H1 (cell line): ENCODE data around the gene PODN. TPM values are rescaled to one million over a fixed set of nuclear protein-coding genes. Genes with fewer than 3 reads are reported as not detected.

Source experiments
- CTCF ChIA-PET: fragments of 300-600 bp; sonication (Branson Sonifier 250); formaldehyde crosslinking; loops from one replicate; lab custom pipeline; 2021; ENCODE audit not compliant: partially characterized antibody; lab: Charles Lee
- POLR2A ChIA-PET: fragments of 300-600 bp; sonication (Branson Sonifier 250); formaldehyde crosslinking; loops from one replicate; lab custom pipeline; 2021; ENCODE audit warnings: inconsistent platforms; ENCODE audit not compliant: partially characterized antibody; lab: Charles Lee
- DNase-seq, 2 experiments: peaks; one replicate each; pipeline versions ENCODE4 v3.0.0 to v3.0.0-alpha.2; 2010 to 2022; ENCODE audit warnings: low spot score in 2 of 2, low read depth in 1 of 2, mixed read lengths in 1 of 2
- FAIRE-seq: peaks from 2 replicates; lab custom pipeline; 2011; peaks lifted over from hg19 to GRCh38; lab: Jason Lieb, UNC
- H2AFZ ChIP-seq: 2 replicates; pipeline ENCODE4 v1.8.1; 2012; ENCODE audit warnings: low read length, inconsistent platforms
- H2AK5ac ChIP-seq: 2 replicates; pipeline ENCODE4 v1.6.1; 2013; ENCODE audit warnings: low read depth, low read length
- H2BK120ac ChIP-seq: replicated peaks from 2 replicates; pipeline ENCODE3; 2013; ENCODE audit warnings: low read depth, low read length, inconsistent platforms
- H2BK12ac ChIP-seq: 2 replicates; pipeline ENCODE4 v1.6.1; 2013; ENCODE audit warnings: low read depth, low read length
- H2BK15ac ChIP-seq: 2 replicates; pipeline ENCODE4 v1.6.1; 2013; ENCODE audit warnings: low read length
- H2BK20ac ChIP-seq: 2 replicates; pipeline ENCODE4 v1.6.1; 2013; ENCODE audit warnings: low read length
- H2BK5ac ChIP-seq: 2 replicates; pipeline ENCODE4 v1.6.1; 2013; ENCODE audit warnings: low read depth, low read length
- H3K14ac ChIP-seq: 2 replicates; pipeline ENCODE4 v1.6.1; 2013; ENCODE audit warnings: inconsistent platforms; ENCODE audit not compliant: insufficient read length
- H3K18ac ChIP-seq: 2 replicates; pipeline ENCODE4 v1.6.1; 2013; ENCODE audit warnings: low read length; ENCODE audit errors: extremely low read depth
- H3K23ac ChIP-seq: 2 replicates; pipeline ENCODE4 v1.6.1; 2013; ENCODE audit warnings: inconsistent platforms; ENCODE audit not compliant: insufficient read length
- H3K23me2 ChIP-seq: 2 replicates; pipeline ENCODE4 v1.6.1; 2013; ENCODE audit warnings: low read depth, low read length
- H3K27ac ChIP-seq: 2 replicates; pipeline ENCODE4 v1.6.1; 2011; ENCODE audit warnings: low read depth, low read length, inconsistent platforms
- H3K27me3 ChIP-seq, 4 experiments: replicated peaks in 1 of 4; 1 replicate in 1 of 4; 2 replicates in 3 of 4; pipeline versions ENCODE4 v1.6.1 to v1.8.1; 2011 to 2013; ENCODE audit warnings: low read length in 3 of 4, mild to moderate bottlenecking in 3 of 4, inconsistent platforms in 2 of 4, mixed read lengths in 2 of 4, moderate library complexity in 1 of 4; ENCODE audit not compliant: control insufficient read depth in 3 of 4, insufficient read depth in 3 of 4; ENCODE audit errors: extremely low read depth in 1 of 4
- H3K36me3 ChIP-seq, 4 experiments: 2 replicates each; pipeline versions ENCODE4 v1.6.1 to v1.8.1; 2011 to 2013; ENCODE audit warnings: mild to moderate bottlenecking in 4 of 4, low read length in 3 of 4, moderate library complexity in 2 of 4, control low read depth in 1 of 4, inconsistent platforms in 1 of 4; ENCODE audit not compliant: insufficient read depth in 4 of 4, control insufficient read depth in 2 of 4
- H3K4ac ChIP-seq: replicated peaks from 2 replicates; pipeline ENCODE3; 2013; ENCODE audit warnings: low read length, low read depth, mixed read lengths, inconsistent platforms; ENCODE audit not compliant: insufficient read length
- H3K4me1 ChIP-seq, 4 experiments: replicated peaks in 1 of 4; 1 replicate in 1 of 4; 2 replicates in 3 of 4; pipeline versions ENCODE4 v1.6.1 to v1.8.1; 2011 to 2013; ENCODE audit warnings: low read length in 3 of 4, inconsistent platforms in 2 of 4, mixed read lengths in 1 of 4; ENCODE audit not compliant: insufficient read depth in 4 of 4, control insufficient read depth in 3 of 4
- H3K4me2 ChIP-seq, 2 experiments: 2 replicates each; pipeline versions ENCODE4 v1.6.1 to v1.8.1; 2011 to 2013; ENCODE audit warnings: low read depth in 2 of 2, low read length in 2 of 2, control low read depth in 1 of 2, inconsistent platforms in 1 of 2, mild to moderate bottlenecking in 1 of 2; ENCODE audit not compliant: insufficient read depth in 1 of 2
- H3K4me3 ChIP-seq, 4 experiments: fragments of 200-600, 300-600 bp in 1 of 4; sonication (generic), shearing (Covaris generic), sonication (Bioruptor Twin) in 1 of 4; 2 replicates each; pipeline versions ENCODE4 v1.5.1 to v1.8.1; 2011 to 2016; ENCODE audit warnings: low read length in 4 of 4, low read depth in 3 of 4, control low read depth in 2 of 4, inconsistent platforms in 2 of 4, mild to moderate bottlenecking in 2 of 4, mixed read lengths in 1 of 4, moderate library complexity in 1 of 4; ENCODE audit not compliant: insufficient read depth in 2 of 4; ENCODE audit errors: extremely low read depth in 1 of 4
- H3K56ac ChIP-seq: replicated peaks from 2 replicates; pipeline ENCODE3; 2013; ENCODE audit warnings: low read depth, mild to moderate bottlenecking, mixed read lengths, low read length, inconsistent platforms; ENCODE audit not compliant: insufficient read length
- H3K79me1 ChIP-seq: 2 replicates; pipeline ENCODE4 v1.6.1; 2013; ENCODE audit warnings: low read depth, low read length, control low read depth
- H3K79me2 ChIP-seq, 2 experiments: 2 replicates each; pipeline versions ENCODE4 v1.6.1 to v1.8.1; 2012 to 2013; ENCODE audit warnings: low read length in 2 of 2, mild to moderate bottlenecking in 2 of 2, inconsistent platforms in 1 of 2; ENCODE audit not compliant: insufficient read depth in 2 of 2, control insufficient read depth in 1 of 2
- H3K9ac ChIP-seq, 4 experiments: replicated peaks in 1 of 4; 1 replicate in 1 of 4; 2 replicates in 3 of 4; pipeline versions ENCODE4 v1.6.1 to v1.8.1; 2011 to 2013; ENCODE audit warnings: low read depth in 3 of 4, low read length in 3 of 4, control low read depth in 2 of 4, mild to moderate bottlenecking in 2 of 4, moderate library complexity in 2 of 4, inconsistent platforms in 1 of 4; ENCODE audit errors: extremely low read depth in 1 of 4
- H3K9me3 ChIP-seq, 2 experiments: 2 replicates each; pipeline versions ENCODE4 v1.6.1 to v1.8.1; 2012 to 2013; ENCODE audit warnings: mild to moderate bottlenecking in 2 of 2, moderate library complexity in 2 of 2, control low read depth in 1 of 2, inconsistent platforms in 1 of 2, low read depth in 1 of 2, low read length in 1 of 2, mixed read lengths in 1 of 2; ENCODE audit not compliant: insufficient read depth in 2 of 2
- H4K20me1 ChIP-seq, 2 experiments: replicated peaks in 1 of 2; 2 replicates each; pipeline versions ENCODE3 to v1.8.1; 2011 to 2013; ENCODE audit warnings: inconsistent platforms in 2 of 2, low read length in 2 of 2, mild to moderate bottlenecking in 1 of 2; ENCODE audit not compliant: insufficient read depth in 2 of 2, control insufficient read depth in 1 of 2
- H4K5ac ChIP-seq: 2 replicates; pipeline ENCODE4 v1.6.1; 2013; ENCODE audit warnings: low read length, low read depth, mixed read lengths, inconsistent platforms; ENCODE audit not compliant: insufficient read length
- H4K8ac ChIP-seq: 2 replicates; pipeline ENCODE4 v1.8.0; 2013; ENCODE audit warnings: mild to moderate bottlenecking, moderate library complexity, low read length, inconsistent platforms; ENCODE audit not compliant: insufficient read depth; ENCODE audit errors: extremely low read depth
- H4K91ac ChIP-seq: replicated peaks from 2 replicates; pipeline ENCODE3; 2013; ENCODE audit warnings: low read length, mixed read lengths, inconsistent platforms; ENCODE audit not compliant: insufficient read length
- ASH2L ChIP-seq: fragments of 200-600, 300-600 bp; sonication (generic); IDR thresholded peaks from one replicate; pipeline ENCODE4 v1.7.1; 2017; ENCODE audit warnings: low read length
- MAFK ChIP-seq: IDR thresholded peaks from 2 replicates; pipeline ENCODE4 v1.6.1; 2012; ENCODE audit warnings: low read depth, mild to moderate bottlenecking, improper control_type of control experiment, low read length
- PHF8 ChIP-seq: fragments of 200-600 bp; sonication (generic); conservative IDR thresholded peaks from 2 replicates; pipeline ENCODE4 v1.7.1; 2012; ENCODE audit warnings: low read depth, mild to moderate bottlenecking, inconsistent platforms, low read length, moderate library complexity
- POLR2A ChIP-seq, 2 experiments: IDR thresholded peaks; 1 replicate in 1 of 2; 2 replicates in 1 of 2; pipeline ENCODE4 v1.6.1; 2011; ENCODE audit warnings: low read depth in 2 of 2, low read length in 2 of 2, mild to moderate bottlenecking in 2 of 2; ENCODE audit errors: control extremely low read depth in 1 of 2
- SIN3A ChIP-seq, 2 experiments: IDR thresholded peaks in 1 of 2; conservative IDR thresholded peaks in 1 of 2; 2 replicates each; pipeline ENCODE4 v1.6.1; 2011 to 2012; ENCODE audit warnings: low read length in 2 of 2, improper control_type of control experiment in 1 of 2, low read depth in 1 of 2, mild to moderate bottlenecking in 1 of 2
- SP1 ChIP-seq: IDR thresholded peaks from 2 replicates; pipeline ENCODE4 v1.6.1; 2011; ENCODE audit warnings: low read depth, low read length
- WGBS, 2 experiments: shearing (Covaris generic) in 1 of 2; methylation state at CpG; one replicate each; pipeline versions ENCODE4 v1.1.6 to v1.1.7; 2013 to 2015; ENCODE audit warnings: low lambda C conversion rate in 2 of 2, mixed read lengths in 2 of 2, inconsistent platforms in 1 of 2, low coverage in 1 of 2, missing lambda C conversion rate in 1 of 2; ENCODE audit not compliant: insufficient replicate concordance in 2 of 2, insufficient coverage in 1 of 2, insufficient read length in 1 of 2; ENCODE audit errors: extremely low coverage in 1 of 2, missing lambda C conversion rate in 1 of 2; 5-methylcytosine and 5-hydroxymethylcytosine counted together
- polyA plus RNA-seq, 7 experiments: library from polyadenylated mRNA; depleted of rRNA in 3 of 7; stranded (reverse) in 5 of 7; unstranded in 2 of 7; fragments of >200 nt in 5 of 7; fragments of 200-250 nt in 2 of 7; gene quantifications; 1 replicate in 5 of 7; 2 replicates in 1 of 7; 4 replicates in 1 of 7; pipeline versions ENCODE4 v1.2.1 to v1.2.3, GENCODE V29; 2011 to 2013; ENCODE audit warnings: missing spikeins in 2 of 7, mixed read lengths in 2 of 7
- total RNA-seq: library from RNA; stranded (reverse); fragmentation: NEBNext Ultra II Directional; extraction: Animal tissue kit (Norgen Biotek cat#: 25700); gene quantifications from 2 replicates; pipeline ENCODE4 v1.2.1, GENCODE V29; 2021

The PODN gene
- total and polyA plus RNA-seq, 2 of the 8 experiments (the other 6 are each of a cell fraction or from before 2014, with no cell fraction given), result 0.11 to 0.17 TPM

DNA sequence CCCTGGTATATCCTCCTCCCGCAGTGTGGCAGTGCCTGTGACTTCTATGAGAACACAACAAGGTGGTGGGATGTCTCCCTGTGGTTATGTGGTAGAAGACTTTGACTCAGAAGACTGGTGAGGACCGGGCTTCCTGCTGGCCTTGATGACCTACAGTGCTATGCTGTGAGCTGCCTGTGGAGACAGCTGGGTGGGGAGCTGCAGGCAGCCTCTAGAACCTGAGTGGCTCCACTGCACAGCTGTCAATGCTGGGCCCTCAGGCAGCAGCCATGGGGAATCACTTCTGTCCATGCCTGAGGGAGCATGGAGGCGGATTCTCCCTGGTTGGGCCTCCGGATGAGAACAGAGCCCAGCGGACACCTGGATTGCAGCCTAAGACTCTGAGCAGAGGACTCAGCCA, 65.5 kb downstream of the PODN start:
- FAIRE-seq, result no peak
- no peak overlapping the region for H4K91ac ChIP-seq
- WGBS, 2 experiments, result 88% methylated on average over 5 of the region's 5 CpGs; no CpG with 5 or more reads in 1 of the 2 experiments
- no peaks in the 10 kb centered on the region for H3K79me2 ChIP-seq
- H2AFZ ChIP-seq, result no peak overlapping the region
- no peak overlapping the region for H2AK5ac ChIP-seq
- no peak overlapping the region for H4K8ac ChIP-seq
- no peaks in the 10 kb centered on the region; a peak in 1 of 4 replicates for H3K9me3 ChIP-seq
- H4K5ac ChIP-seq, result no peak overlapping the region
- no peak overlapping the region for H3K4ac ChIP-seq
- H3K27ac ChIP-seq, result no peak overlapping the region
- H3K36me3 ChIP-seq, result no peaks in the 10 kb centered on the region
- H2BK20ac ChIP-seq, result no peak overlapping the region
- H3K9ac ChIP-seq, result no peak overlapping the region
- H2BK12ac ChIP-seq, result no peak overlapping the region
- H2BK5ac ChIP-seq, result no peak overlapping the region
- POLR2A ChIA-PET, result no interaction called here
- H3K4me3 ChIP-seq, result no peak overlapping the region
- DNase-seq, result no peak
- H4K20me1 ChIP-seq, result no peaks in the 10 kb centered on the region
- H3K18ac ChIP-seq, result no peak overlapping the region
- H3K4me2 ChIP-seq, result no peak overlapping the region
- H3K27me3 ChIP-seq, result no peaks in the 10 kb centered on the region
- no peak overlapping the region for H2BK120ac ChIP-seq
- H3K23me2 ChIP-seq, result no peaks in the 10 kb centered on the region
- H3K4me1 ChIP-seq, result peaks cover 0 to 5% (median 0%) of the 10 kb centered on the region in 4 experiments; a peak in 2 of 7 replicates
- no peak overlapping the region for H3K14ac ChIP-seq
- no peak overlapping the region for H2BK15ac ChIP-seq
- H3K23ac ChIP-seq, result no peak overlapping the region
- no peaks in the 10 kb centered on the region for H3K79me1 ChIP-seq
- H3K56ac ChIP-seq, result no peak overlapping the region
- CTCF ChIA-PET, result interaction anchor here (1.0 kb wide), 1 partner anchor 18 kb away, joined by 3 read pairs; no protein-coding TSS in a partner anchor
- TF ChIP-seq POLR2A (IDR thresholded peaks at IDR 0.05; ENCODE audit: control extremely low read depth in 1 of 2, low read depth in 2 of 2, low read length in 2 of 2) (no peak), ASH2L (no peak), SP1 (no peak), PHF8 (no peak), MAFK (no peak), SIN3A (conservative IDR thresholded peaks at IDR 0.05 in 1 of 2, IDR thresholded peaks at IDR 0.05 in 1 of 2; ENCODE audit: low read depth in 1 of 2, low read length in 2 of 2) (no peak)
